Activated CD4-positive, CD25-positive, alpha-beta regulatory T cell (primary cell): ENCODE results near the gene NOG.

Experiments
- DNase-seq, 4 experiments: peaks; one replicate each; lab custom pipeline; 2025; lab: John Stamatoyannopoulos, UW

NOG gene

DNA sequence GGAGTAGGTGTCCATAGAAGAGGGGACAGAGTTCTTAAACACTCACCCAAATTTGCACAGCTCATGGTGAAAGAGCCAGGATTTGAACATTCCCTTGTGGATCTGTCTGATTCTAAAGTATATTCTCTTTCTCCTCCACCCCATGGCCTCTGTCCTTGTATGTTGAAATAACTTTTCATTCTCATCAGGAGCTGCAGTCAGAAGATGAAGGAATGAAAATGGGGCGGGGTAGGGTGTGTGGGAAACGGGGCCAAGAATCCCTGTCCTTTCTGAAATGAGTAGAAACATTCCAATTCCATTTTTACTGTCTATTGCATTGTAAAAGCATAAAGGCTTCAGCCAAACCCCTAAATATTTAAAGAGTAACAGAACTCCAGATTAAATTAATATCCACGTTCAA, 42.8 kb downstream of the NOG start:
- no peak for DNase-seq

DNA sequence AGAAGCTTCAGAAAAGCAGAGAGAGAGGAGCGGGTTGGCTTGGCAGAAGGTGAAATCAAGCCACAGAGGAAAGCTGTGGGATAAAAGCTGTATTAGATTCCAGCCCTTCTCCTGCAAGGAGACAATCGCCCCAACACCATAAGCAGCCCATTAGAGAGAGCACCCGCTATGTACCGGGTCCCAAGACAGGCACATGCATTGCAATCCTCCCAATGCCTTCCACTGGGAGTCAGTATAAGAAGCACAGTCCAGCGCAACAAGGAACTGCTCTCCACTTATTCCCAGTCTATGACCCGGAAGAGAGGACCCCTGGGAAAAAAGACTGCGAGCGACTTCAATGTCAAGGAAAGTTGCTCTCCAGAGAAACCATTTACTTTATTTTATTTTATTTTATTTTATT, 43.8 kb downstream of the NOG start:
- DNase-seq: no peak

DNA sequence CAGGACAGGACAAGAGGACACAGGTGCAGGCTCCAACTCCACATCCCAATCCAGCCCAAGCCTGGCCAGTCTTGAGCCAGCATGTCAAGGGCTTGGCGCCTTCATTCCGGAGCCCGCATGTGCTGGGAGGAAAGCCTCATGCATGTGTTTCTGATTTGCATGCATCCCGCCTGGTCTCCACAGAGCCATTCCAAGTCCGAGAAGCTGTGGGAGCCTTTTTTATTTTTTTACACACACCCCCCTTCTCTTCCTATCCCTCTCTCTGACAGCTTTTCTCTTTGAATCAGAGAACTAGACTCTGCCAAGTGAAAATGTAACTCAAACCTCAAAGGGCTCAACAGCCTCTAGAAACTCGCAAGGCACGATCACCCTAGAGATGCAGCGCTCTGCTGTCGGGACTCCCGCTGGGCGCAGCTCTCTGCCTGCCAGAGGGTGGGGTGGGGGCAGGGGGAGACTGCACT, 45.1 kb downstream of the NOG start:
- no peak for DNase-seq

DNA sequence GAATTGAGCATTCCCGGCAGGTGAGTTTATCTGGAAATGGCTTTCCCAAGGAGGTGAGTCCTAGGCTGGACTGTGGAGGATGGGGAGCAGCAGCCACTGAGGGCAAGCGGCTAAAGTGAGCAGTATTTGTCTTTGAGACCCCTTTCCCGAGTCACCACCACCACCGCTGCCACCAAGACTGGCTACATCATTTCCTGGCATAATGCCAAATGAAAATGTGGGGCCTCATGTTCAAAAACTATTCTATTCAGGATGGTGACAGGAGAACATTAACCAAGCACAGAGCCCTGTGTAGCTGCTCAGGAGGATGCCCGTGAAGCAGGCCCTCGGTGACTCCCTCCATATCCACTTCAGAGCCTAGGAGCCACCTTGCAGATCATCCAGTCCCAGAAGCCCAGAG, 46.0 kb downstream of the NOG start:
- no peak for DNase-seq

DNA sequence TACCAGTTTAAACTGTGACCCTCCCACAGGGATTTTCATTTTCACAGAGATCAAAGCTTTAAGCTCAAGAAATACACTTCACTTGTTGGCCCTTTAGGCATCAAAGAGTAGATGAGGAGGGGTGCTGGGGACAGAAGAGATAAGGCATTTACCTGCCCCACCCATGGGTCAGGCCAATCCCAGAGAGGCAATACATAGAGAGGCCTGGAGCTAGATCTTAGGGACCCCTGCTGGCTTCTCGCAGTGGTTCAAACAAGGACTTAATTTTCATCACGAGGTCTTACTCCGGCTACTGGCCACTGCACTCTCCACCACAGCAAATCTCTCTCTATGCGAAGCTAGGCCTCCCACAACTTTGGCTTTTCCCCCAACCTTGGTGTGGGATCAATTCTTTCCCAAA, 46.6 kb downstream of the NOG start:
- no peak for DNase-seq

DNA sequence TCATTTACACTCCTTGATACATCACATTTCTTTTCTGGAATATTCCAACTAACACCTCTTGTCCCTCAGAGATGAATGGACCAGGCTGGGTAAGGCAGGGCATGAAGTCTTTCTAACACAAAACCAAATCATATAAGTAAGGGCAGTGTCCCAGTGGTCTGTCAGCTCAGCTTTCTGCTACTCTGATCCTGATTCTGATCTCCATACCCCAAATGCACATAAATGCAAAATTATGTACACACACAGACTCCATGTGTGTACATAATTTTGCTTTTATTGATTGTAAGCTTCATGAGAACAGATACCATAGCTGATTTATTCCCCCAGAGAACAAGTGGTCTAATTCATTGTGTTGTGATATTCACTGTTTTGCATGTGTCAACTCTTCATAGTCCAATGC, 47.9 kb downstream of the NOG start:
- DNase-seq: no peak

DNA sequence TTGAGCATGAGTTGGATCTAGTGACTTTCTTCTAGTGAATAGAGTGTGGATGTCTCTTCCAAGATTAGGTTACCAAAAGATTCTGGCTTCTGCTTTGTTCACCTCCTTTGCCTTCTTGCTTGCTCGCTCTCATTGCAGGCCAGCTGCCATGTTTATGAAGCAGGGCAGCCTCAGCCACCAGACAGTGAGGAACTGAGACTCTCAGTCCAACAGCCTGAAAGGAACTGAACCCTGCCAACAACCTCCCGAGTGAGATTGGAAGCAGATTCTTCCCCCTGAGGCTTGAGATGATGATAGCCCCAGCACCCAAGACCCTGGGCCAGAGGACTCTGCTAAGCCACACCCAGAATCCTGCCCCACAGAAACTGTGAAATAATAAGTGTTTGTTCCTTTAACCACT, 48.4 kb downstream of the NOG start:
- DNase-seq: no peak

DNA sequence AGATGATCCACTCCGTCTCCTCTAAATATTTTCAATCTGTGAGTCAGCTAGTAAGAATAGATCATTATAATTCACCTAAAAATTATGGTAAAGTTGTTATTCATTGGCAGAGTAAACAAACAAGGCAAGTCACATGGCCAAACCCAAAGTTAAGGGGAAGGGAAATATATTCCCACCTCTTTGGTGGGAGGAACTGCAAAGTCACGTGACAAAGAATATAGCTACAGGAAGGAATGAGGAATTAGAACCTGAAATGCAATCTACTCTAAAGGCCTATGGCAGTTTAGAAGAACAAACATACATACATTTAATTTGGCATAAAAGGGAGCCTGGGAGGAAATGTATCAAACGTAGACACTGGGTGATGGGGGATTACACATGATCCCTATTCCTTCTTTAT, 48.9 kb downstream of the NOG start:
- DNase-seq: no peak
